Testis (tissue), 3 donors: Measurements from ENCODE around the gene CFDP1. TPM values are rescaled to one million over a fixed set of nuclear protein-coding genes. Genes with fewer than 3 reads are reported as not detected.
A peak's percentile ranks its signal among the peaks of the same experiment; 100 is the strongest.
"Not testable (repeated sequence)": the region's sequence is repeated elsewhere in the genome, so short reads cannot be mapped to it uniquely, and the experiment has no call there.

Experiments used
- DNase-seq: peaks from one replicate; pipeline ENCODE4 v3.0.0-alpha.2; 2019
- H3K27ac ChIP-seq, 2 donors: fragments of 200-600 bp; sonication (generic); one replicate each; pipeline ENCODE4 v1.5.1; 2019
- H3K27me3 ChIP-seq: fragments of 200-600 bp; sonication (generic); one replicate; pipeline ENCODE4 v1.5.1; 2019
- H3K36me3 ChIP-seq: fragments of 200-600 bp; sonication (generic); one replicate; pipeline ENCODE4 v1.5.1; 2017; ENCODE audit warnings: low read depth; ENCODE audit errors: missing control alignments
- H3K4me1 ChIP-seq: fragments of 200-600 bp; sonication (generic); one replicate; pipeline ENCODE4 v1.5.1; 2019
- H3K4me3 ChIP-seq, 2 donors: fragments of 200-600 bp; sonication (generic); one replicate each; pipeline ENCODE4 v1.5.1; 2017 to 2019
- H3K9me3 ChIP-seq: fragments of 200-600 bp; sonication (generic); one replicate; pipeline ENCODE4 v1.5.1; 2017
- CTCF ChIP-seq, 3 experiments: fragments of 450-650 bp in 2 of 3; fragments of 200-600 bp in 1 of 3; sonication (generic) in 1 of 3; IDR thresholded peaks; one replicate each; pipeline ENCODE4 v1.5.1; 2016 to 2019; ENCODE audit warnings: antibody characterized with exemption in 3 of 3, mild to moderate bottlenecking in 2 of 3, moderate library complexity in 1 of 3
- POLR2A ChIP-seq: fragments of 450-650 bp; IDR thresholded peaks from one replicate; pipeline ENCODE4 v1.6.1; 2017; ENCODE audit warnings: antibody characterized with exemption, mild to moderate bottlenecking, moderate library complexity
- WGBS, 2 donors: methylation state at CpG; one replicate each; pipeline ENCODE4 v1.1.5; 2018; 5-methylcytosine and 5-hydroxymethylcytosine counted together
- intact Hi-C: fragments of 100-400 bp; cut with DNase I; formaldehyde crosslinking; loops from one replicate; pipeline ENCODE4 v1.15.1; 2023; ENCODE audit warnings: low total_unique reads
- polyA plus RNA-seq: library from polyadenylated mRNA; stranded (reverse); fragments of 350-450 nt; fragmentation: Illumina TruSeq; extraction: RNeasy Lipid Tissue Mini Kit (QIAGEN cat#74804); gene quantifications from one replicate; pipeline ENCODE4 v1.2.3, GENCODE V29; 2014; ENCODE audit warnings: low read depth, low replicate concordance; ENCODE audit not compliant: insufficient read depth
- total RNA-seq, 2 donors: library from RNA; depleted of rRNA; stranded (reverse); fragments of >200 nt; gene quantifications; one replicate each; pipeline ENCODE4 v1.2.3, GENCODE V29; 2016

CFDP1 gene
- total and polyA plus RNA-seq, 3 donors from 2014 or later: 111 to 133 (median 127) TPM

- DNase-seq: peak; percentile 78
- H3K4me3 ChIP-seq: peak overlapping the region; percentile 68 to 88
- no peaks in the 10 kb centered on the region for H3K36me3 ChIP-seq
- 1 to 4% methylated on average over 32 of the region's 32 CpGs for WGBS, 2 donors
- TF ChIP-seq POLR2A: no peak
- TF ChIP-seq CTCF (IDR thresholded peaks at IDR 0.05): no peak
- H3K27ac ChIP-seq: peak overlapping the region; percentile 93 to 98
- H3K4me1 ChIP-seq: no peaks in the 10 kb centered on the region
- intact Hi-C loops: no loop called here
- H3K27me3 ChIP-seq: no peaks in the 10 kb centered on the region
- H3K9me3 ChIP-seq: no peaks in the 10 kb centered on the region
Measured at GRCh38 chr16:75433732-75434413, 570 bp upstream of the CFDP1 start.

- intact Hi-C loops: no loop called here
- Histone ChIP-seq H3K4me3 (no peak overlapping the region), H3K36me3 (no peaks in the 10 kb centered on the region), H3K4me1 (peaks cover 1% of the 10 kb centered on the region), H3K9me3 (no peaks in the 10 kb centered on the region), H3K27me3 (no peaks in the 10 kb centered on the region), H3K27ac (peak overlapping the region; percentile 72 to 77)
- TF ChIP-seq CTCF (IDR thresholded peaks at IDR 0.05) (no peak), POLR2A (no peak)
- WGBS, 2 donors: 82 to 85% methylated on average over 11 of the region's 11 CpGs
- no peak for DNase-seq
Measured at GRCh38 chr16:75429621-75430403, 3.5 kb downstream of the CFDP1 start.

GRCh38 chr16:75426524-75426923 is 6.8 kb downstream of the CFDP1 start:
- 50 to 69% methylated on average over 2 of the region's 2 CpGs for WGBS, 2 donors
- H3K4me3 ChIP-seq, H3K36me3 ChIP-seq, H3K9me3 ChIP-seq, intact Hi-C loops, H3K27me3 ChIP-seq, DNase-seq: not testable (repeated sequence)
- Histone ChIP-seq H3K4me1 (peaks cover 12% of the 10 kb centered on the region), H3K27ac (peak overlapping the region in 1 of 2 donors; percentile 77)

- H3K27me3 ChIP-seq, H3K9me3 ChIP-seq, H3K4me3 ChIP-seq, DNase-seq, intact Hi-C loops, H3K36me3 ChIP-seq: not testable (repeated sequence)
- Histone ChIP-seq H3K27ac (peak overlapping the region; percentile 46 to 59), H3K4me1 (peaks cover 27% of the 10 kb centered on the region)
- WGBS, 2 donors: 55% methylated on average over 18 of the region's 18 CpGs
Measured at GRCh38 chr16:75424105-75424762, 9.1 kb downstream of the CFDP1 start.

GRCh38 chr16:75423723-75424104 is 9.6 kb downstream of the CFDP1 start:
- no peaks in the 10 kb centered on the region for H3K36me3 ChIP-seq
- H3K4me3 ChIP-seq: no peak overlapping the region
- H3K4me1 ChIP-seq: peaks cover 30% of the 10 kb centered on the region
- H3K27me3 ChIP-seq: no peaks in the 10 kb centered on the region
- H3K27ac ChIP-seq: peak overlapping the region in 1 of 2 donors; percentile 46
- 43 to 66% methylated on average over 4 of the region's 4 CpGs for WGBS, 2 donors
- intact Hi-C loops: no loop called here
- TF ChIP-seq CTCF (IDR thresholded peaks at IDR 0.05) (no peak), POLR2A (no peak)
- DNase-seq: no peak
- no peaks in the 10 kb centered on the region for H3K9me3 ChIP-seq
